SK-N-SH (cell line): Measurements from ENCODE around the gene CSH2.
"Not testable (repeated sequence)": the region's sequence is repeated elsewhere in the genome, so short reads cannot be mapped to it uniquely, and the experiment has no call there.

ENCODE experiments used
- CHD2 ChIP-seq: fragments of 150-350 bp; IDR thresholded peaks from 2 replicates; pipeline ENCODE4 v1.6.1; 2018; ENCODE audit warnings: low read length; ENCODE audit not compliant: partially characterized antibody
- FOSL2 ChIP-seq: IDR thresholded peaks from 2 replicates; pipeline ENCODE4 v1.4.0; 2012; ENCODE audit warnings: low read depth, mild to moderate bottlenecking, moderate library complexity, borderline replicate concordance
- GABPA ChIP-seq: IDR thresholded peaks from 2 replicates; pipeline ENCODE4 v1.4.0; 2012; ENCODE audit warnings: low read depth, mild to moderate bottlenecking
- MEF2A ChIP-seq: IDR thresholded peaks from 2 replicates; pipeline ENCODE4 v1.4.0; 2012; ENCODE audit warnings: low read depth, borderline replicate concordance
- NRF1 ChIP-seq: IDR thresholded peaks from 2 replicates; pipeline ENCODE4 v1.6.1; 2012; ENCODE audit warnings: low read depth, mild to moderate bottlenecking, low read length
- PBX3 ChIP-seq: IDR thresholded peaks from 2 replicates; pipeline ENCODE4; 2012
- REST ChIP-seq: IDR thresholded peaks from 2 replicates; pipeline ENCODE4 v1.6.1; 2012; ENCODE audit warnings: mild to moderate bottlenecking, low read depth, low read length, moderate library complexity
- TAF1 ChIP-seq: IDR thresholded peaks from 2 replicates; pipeline ENCODE4 v1.6.1; 2012; ENCODE audit warnings: low read depth, mild to moderate bottlenecking, low read length, moderate library complexity, borderline replicate concordance
- USF1 ChIP-seq: IDR thresholded peaks from 2 replicates; pipeline ENCODE4 v1.4.0; 2012; ENCODE audit warnings: low read depth, borderline replicate concordance
- USF2 ChIP-seq: fragments of 150-350 bp; IDR thresholded peaks from 2 replicates; pipeline ENCODE4 v1.6.1; 2017; ENCODE audit warnings: antibody characterized with exemption, low read length, low read depth, borderline replicate concordance
- TF ChIP-seq, protein P1 (sequence below): fragments of 200-600 bp; sonication (generic); IDR thresholded peaks from 2 replicates; pipeline ENCODE4 v1.6.1; 2017; ENCODE audit warnings: antibody characterized with exemption, mild to moderate bottlenecking, moderate library complexity
- TF ChIP-seq, protein P2 (sequence below): IDR thresholded peaks from 2 replicates; pipeline ENCODE4 v1.4.0; 2012; ENCODE audit warnings: low read depth

DNA sequence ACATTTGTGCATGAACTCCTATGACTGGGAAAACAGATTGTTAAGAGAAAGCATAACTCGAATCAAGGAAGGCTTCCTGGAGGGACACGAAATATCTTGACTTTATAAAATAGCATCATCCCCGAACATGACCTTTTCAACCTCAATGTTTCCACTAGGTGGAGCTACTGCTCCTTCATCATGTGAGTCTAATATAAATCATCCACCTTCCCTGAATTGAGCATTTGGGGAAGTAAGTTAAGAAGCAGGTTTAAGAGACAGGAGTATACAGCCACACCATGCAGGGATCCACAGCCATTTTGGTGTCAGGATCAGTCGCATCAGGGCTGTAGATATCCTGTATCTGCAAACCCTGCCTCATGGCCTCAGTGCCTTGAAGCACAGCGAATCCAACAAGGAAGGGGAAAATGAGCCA lies 30.3 kb upstream of the CSH2 start:
- TF ChIP-seq USF2, TAF1, REST, NRF1, GABPA, CHD2, MEF2A, FOSL2, USF1, PBX3: not testable (repeated sequence)
- TF ChIP-seq, protein P1, sequence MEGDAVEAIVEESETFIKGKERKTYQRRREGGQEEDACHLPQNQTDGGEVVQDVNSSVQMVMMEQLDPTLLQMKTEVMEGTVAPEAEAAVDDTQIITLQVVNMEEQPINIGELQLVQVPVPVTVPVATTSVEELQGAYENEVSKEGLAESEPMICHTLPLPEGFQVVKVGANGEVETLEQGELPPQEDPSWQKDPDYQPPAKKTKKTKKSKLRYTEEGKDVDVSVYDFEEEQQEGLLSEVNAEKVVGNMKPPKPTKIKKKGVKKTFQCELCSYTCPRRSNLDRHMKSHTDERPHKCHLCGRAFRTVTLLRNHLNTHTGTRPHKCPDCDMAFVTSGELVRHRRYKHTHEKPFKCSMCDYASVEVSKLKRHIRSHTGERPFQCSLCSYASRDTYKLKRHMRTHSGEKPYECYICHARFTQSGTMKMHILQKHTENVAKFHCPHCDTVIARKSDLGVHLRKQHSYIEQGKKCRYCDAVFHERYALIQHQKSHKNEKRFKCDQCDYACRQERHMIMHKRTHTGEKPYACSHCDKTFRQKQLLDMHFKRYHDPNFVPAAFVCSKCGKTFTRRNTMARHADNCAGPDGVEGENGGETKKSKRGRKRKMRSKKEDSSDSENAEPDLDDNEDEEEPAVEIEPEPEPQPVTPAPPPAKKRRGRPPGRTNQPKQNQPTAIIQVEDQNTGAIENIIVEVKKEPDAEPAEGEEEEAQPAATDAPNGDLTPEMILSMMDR: not testable (repeated sequence)
- TF ChIP-seq, protein P2, sequence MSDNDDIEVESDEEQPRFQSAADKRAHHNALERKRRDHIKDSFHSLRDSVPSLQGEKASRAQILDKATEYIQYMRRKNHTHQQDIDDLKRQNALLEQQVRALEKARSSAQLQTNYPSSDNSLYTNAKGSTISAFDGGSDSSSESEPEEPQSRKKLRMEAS: not testable (repeated sequence)
